ENCODE results near the gene OR6C68.
"Not testable (repeated sequence)": the region's sequence is repeated elsewhere in the genome, so short reads cannot be mapped to it uniquely, and the experiment has no call there.

The OR6C68 gene

DNA sequence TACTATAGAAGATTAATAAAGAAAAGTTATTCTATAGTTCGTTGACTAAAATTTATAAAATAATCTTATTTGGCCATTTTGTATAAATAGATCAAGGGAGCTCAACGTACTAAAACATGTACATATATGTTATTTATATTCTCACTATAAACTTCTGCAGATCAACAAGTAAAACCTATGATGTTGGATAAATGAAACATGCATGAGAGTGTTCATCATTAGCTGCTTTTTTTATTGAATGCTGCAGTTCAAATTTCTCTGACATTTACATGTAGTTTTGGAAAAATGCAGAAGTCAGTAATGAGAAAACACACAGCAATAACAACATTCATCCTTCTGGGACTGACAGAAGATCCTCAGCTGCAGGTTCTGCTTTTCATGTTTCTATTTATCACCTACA is at the start of gene OR6C68:
TSS of gene OR6C68 (plus strand) at position 301 of the 400 bp plus-strand sequence. CDS start at position 301, 0 bp downstream.
- no peak for DNase-seq

DNA sequence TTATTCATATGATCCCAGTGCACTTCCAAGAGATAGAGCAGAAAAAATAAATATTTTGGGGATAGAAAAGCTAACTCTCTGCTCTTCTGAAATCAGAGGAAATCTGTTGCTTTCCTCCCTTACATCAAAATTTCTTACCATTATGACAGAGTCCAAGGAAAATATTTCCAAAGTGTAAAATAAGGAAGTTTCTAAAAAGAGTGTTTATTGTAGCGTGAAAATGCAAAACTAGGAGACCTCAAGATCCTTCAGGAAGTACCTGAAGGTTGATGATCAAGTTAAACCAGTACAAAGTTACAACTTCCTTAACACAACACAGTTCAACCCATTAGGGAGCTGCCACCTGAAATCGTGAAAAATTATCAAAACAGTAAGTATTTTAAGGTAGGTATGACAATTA is 48.4 kb upstream of the OR6C68 start, which contains the start of gene OR6C2:
TSS of gene OR6C2 (plus strand) at position 301 of the 400 bp plus-strand sequence. CDS start 8,138 bp downstream, outside the sequence.
- DNase-seq: no peak

DNA sequence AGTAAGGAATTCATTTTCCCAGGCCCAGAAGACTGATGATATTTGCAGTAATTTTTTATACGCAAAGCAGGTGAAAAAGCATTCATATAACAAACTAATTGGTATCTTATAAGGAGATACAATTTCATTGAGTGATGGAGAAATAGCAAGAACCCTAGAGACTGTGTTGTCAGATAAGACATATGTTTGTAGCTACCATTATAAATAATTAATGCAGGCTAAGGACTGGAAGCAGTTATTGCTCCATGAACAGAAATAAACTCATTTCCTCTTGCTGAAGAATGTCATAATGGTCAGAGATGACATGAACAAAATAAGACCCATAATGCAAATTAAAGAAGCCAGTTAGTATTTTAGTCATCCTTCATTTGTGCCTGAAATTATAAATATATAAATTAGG is 46.8 kb upstream of the OR6C68 start:
- no peak for DNase-seq

DNA sequence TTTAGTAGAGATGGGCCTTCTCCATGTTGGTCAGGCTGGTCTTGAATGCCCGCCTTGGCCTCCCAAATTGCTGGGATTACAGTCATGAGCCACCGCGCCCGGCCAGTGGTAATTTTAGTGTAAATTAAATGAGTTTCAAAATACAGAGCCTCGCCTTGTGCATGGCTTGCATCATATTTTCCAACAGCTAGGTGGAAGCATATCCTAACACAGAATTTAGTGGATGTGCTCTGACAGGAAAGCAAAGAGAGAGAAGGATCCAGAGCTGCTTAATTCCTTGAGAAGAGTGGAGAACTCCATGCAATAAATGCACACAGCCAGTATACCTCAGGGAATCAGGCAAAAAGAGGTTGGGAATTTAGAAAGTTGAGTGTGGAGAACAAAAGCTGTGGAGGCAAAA is 45.9 kb upstream of the OR6C68 start:
- peak; percentile 1 for DNase-seq

DNA sequence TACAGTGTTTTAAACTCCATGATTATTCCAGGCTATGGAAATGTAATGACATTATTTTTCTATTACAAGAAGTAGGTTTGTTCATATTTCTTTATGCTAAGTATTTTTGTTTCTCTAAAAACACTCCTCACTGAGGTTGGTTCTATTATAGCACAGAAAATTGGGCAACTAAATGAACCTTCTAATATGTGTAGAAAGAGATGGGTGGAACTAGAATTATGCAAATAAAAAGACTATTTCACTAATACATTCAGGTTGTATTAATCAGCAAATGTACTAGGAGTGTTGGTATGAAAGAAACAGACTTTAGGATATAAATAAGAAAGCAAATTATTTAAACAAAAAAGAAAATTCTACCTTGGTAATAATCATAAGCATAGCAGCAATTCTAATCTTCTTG is 43.4 kb upstream of the OR6C68 start:
- DNase-seq: no peak

DNA sequence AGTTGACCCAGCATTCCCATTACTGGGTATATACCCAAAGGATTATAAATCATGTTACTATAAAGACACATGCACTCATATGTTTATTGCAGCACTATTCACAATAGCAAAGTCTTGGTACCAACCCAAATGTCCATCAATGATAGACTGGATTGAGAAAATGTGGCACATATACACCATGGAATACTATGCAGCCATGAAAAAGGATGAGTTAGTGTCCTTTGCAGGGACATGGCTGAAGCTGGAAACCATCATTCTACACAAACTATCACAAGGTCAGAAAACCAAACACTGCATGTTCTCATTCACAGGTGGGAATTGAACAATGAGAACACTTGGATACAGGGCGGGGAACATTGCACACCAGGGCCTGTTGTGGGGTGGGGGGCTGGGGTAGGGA is 27.3 kb upstream of the OR6C68 start:
- not testable (repeated sequence) for DNase-seq

DNA sequence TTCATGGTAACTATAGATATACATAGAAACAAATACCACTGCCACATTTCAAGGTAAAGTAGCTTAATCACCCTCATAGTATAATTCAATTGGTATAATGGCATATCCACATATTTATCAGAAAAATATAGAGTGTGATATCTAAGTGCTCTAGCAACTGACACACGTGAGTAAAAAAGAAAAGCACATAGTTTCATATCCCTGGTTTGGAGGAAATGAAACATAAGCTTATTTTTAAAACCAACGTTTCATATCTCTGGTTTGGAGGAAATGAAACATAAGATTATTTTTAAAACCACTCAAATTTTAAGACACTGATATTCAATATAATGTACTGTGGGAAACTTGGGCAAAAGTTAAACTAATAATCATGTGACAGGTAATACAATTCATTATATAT is 24.3 kb upstream of the OR6C68 start:
- no peak for DNase-seq

DNA sequence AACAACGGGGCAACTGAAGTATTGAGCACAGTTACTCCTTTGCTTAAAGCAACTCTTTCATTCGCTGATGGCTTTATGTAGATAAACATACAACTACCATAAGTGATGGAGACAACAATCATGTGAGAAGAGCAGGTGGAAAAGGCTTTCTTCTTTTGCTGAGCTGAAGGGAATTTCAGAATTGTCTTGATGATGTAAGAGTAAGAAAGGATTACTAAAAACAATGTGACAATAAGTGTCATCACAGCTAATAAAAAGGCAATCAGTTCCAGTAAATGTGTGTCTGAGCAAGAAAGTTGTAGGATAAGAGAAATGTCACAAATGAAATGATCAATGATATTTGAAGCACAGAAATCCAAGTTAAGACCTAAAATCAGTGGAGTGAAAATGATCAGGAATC is 22.9 kb upstream of the OR6C68 start:
- DNase-seq: no peak

DNA sequence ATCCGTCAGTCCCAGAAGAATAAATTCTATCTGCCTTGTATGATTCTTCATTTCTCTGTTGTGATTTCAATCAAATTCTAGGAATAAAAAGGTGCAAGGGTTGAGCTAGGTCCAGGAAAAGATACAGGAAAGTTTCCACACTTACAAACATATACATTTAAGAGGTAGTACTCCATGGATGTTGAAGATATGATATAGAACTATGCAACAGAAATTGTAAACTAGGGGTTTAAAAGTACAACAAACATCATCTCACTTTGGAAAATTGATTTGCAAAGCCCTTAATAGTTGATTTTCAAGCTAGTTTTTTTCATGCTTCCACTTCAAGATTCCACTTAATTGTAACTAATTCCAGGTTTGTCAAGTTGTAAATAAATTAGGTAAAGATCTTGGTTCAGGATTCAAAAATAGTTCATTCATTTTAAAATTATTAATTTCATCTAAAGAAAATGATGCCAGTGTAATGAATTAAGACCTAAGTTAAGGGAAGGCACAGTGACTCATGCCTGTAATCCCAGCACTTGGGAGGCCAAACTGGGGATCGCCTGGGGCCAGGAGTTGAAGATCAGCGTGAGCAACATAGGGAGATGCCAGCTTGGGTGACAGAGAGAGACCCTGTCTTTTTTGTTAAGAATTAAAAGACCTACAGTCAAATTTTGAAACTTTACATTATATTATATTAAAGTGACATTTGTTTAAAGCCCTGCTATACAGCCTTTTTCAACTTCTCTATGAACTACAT is 21.9 kb upstream of the OR6C68 start, which contains the start of gene OR6C70:
TSS of gene OR6C70 (minus strand) at position 51 of the 742 bp plus-strand sequence. CDS start at position 51, 0 bp downstream.
- no peak for DNase-seq

DNA sequence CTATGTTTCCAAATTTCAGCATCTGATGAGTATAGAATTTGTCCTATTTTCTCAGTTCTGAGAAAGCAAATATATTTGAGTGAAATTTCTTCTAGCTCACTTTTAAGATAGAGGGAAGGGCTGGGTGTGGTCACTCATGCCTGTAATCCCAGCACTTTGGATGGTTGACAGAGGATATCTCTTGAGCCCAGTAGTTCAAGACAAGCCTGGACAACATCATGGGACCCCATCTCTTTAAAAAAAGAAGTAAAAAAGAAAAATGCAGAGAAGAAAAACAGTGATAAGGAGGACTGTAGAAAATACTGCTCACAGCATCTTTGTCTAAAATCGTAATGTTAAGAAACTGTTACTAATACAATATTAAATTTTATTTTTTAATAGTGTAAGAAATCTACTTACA is 19.9 kb upstream of the OR6C68 start:
- DNase-seq: no peak

DNA sequence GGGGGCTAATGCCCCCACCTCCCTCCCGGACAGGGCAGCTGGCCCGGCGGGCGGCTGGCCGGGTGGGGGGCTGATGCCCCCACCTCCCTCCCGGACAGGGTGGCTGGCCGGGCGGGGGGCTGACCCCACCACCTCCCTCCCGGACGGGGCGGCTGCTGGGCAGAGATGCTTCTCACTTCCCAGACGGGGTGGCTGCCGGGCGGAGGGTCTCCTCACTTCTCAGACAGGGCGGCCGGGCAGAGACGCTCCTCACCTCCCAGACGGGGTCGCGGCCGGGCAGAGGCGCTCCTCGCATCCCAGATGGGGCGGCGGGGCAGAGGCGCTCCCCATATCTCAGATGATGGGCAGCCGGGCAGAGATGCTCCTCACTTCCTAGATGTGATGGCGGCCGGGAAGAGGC is 13.0 kb upstream of the OR6C68 start:
- not testable (repeated sequence) for DNase-seq

DNA sequence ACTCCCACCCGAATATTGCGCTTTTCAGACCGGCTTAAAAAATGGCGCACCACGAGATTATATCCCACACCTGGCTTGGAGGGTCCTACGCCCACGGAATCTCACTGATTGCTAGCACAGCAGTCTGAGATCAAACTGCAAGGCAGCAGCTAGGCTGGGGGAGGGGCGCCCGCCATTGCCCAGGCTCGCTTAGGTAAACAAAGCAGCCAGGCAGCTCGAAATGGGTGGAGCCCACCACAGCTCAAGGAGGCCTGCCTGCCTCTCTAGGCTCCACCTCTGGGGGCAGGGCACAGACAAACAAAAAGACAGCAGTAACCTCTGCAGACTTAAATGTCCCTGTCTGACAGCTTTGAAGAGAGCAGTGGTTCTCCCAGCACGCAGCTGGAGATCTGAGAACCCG is 7.9 kb upstream of the OR6C68 start:
- DNase-seq: not testable (repeated sequence)

DNA sequence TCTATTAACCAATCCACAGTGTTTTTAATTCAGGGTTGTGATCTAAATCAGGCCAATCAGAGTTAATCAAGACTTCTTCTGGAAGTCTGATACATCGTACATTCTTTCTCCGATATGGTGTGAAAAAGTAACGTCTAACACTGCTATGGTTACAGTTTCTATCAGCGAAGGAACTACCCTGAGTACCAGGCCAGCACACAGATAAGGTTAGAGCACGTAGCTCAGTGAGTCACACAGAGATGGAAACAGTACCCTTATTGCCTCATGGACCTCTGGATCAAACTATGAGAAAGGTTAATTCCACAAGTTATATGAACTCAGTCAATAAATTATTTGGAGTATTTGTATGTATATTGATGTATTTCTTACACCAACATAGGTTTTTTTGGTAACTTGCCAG is 3.3 kb downstream of the OR6C68 start:
- DNase-seq: no peak

DNA sequence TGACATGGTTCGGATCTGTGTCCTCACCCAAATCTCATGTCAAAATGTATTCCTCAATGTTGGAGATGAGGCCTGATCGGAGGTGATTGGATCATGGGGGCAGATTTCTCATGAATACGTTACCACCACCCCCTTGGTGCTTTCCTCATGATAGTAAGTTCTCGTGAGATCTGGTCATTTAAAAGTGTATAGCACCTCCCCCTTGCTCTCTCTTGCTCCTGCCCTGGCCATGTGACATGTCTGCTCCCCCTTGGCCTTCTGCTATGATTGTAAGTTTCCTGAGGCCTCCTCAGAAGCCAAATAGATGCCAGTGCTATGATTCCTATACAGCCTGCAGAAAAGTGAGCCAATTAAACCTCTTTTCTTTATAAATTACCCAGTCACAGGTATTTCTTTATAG is 7.1 kb downstream of the OR6C68 start:
- DNase-seq: no peak

DNA sequence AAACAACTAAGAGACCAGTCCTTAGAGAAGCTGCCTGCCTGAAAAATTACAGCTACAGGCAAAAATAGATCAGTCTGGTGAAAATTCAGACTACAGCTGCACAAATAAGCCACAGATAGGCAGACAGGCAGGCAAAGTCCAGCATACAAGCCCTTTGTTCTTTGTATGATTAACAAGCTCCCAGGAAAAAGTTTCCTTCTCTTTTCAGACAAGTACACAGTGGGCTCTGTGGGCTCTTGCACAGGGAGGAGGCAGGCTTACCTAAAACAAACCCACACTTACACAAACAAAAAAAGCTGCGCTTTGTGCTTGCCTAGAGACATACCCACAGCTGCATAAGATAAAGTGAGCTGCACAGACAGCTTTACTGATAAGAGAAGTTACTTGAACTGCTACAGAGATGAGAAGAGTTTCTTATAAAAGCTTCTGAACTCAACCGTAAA is 7.7 kb downstream of the OR6C68 start:
- no peak for DNase-seq

DNA sequence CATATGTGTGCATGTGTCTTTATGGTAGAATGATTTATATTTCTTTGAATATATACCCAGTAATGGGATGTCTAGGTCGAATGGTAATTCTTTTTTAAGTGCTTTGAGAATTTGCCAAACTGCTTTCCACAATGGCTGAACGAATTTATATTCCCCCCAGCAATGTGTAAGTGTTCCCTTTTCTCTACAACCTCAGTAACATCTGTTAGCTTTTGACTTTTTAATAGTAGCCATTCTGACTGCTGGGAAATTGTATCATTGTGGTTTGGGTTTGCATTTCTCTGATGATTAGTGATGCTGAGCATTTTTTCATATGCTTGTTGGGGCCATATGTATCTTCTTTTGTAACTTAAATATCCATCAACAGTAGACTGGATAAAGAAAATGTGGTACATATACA is 9.4 kb downstream of the OR6C68 start:
- DNase-seq: no peak

DNA sequence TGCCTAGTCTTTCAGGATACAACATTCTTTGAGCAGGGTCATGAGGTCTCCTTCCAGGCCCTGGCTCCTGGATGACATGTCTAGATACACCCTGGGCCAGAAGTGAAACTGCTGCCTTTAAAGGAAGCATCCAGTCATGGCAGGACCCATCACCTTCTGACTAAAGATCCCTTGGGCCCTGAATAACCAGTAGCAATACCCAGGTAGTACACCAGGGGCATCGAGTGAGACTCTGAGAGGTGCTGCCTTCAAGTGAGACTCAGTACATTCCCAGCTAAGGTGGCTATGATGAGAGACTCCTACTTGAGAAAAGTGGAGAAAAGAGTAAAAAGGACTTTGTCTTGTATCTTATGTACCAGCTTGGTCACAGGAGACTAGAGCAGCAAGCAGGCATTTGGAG is 23.5 kb downstream of the OR6C68 start:
- DNase-seq: no peak

DNA sequence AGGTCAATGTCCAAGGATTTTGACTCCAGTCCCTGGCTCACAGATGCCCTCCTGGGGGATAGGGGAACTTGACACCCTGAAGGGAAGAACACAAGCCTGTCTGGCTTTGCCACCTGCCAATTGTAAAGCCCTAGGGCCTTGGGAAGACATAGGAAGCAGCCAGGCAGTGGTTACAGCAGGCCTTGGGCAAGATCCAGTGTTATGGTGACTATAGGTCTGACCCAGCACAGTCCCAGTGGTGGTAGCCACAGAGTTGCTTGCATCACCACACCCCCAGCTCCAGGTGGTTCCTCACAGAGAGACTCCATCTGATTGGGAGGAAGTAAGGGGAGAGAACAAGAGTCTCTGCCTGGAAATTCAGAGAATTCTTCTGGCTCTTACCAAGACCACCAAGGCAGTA is 24.2 kb downstream of the OR6C68 start:
- no peak for DNase-seq

All from NCI-H345 (cell line).